Measurements from ENCODE around the gene RPL35.
"Not testable (repeated sequence)": the region's sequence is repeated elsewhere in the genome, so short reads cannot be mapped to it uniquely, and the experiment has no call there.

RPL35 gene

DNA sequence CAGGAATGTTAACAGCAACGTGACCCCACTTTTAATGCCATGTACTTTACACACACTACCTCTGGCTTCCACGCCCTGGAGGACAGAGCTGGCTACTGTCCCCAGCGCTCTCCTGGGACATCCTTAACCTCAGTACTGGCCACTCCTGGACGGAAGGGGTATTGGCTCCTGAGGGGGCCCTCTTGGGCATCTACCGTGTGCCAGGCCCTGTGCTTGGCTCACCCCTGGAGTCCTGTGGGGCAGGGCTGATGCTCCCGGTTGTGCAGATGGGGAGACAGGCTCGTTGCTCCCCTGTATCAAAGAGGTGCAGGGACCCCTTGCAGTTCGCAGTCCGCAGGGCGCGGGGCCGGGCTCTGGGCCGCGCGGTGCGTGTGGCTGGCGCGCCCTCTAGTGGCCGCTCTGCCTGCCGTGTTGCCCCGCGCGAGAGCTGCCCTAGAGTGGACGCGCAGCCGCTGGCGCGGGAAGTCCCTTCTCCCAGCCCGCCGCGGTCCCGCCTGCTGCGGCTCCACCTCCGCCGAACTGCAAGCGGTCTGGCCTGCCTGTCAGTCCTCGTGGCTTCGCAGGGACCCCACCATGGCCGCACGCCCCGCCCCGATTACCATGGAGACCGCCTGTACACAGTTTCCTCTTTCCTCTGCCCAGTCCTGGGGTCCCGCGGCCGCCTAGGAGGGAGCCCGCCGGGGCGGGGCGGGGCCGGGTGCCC, 8.8 kb downstream of the RPL35 start, which contains the start of gene WDR38:
Gene WDR38 (plus strand): TSS at position 632 of the 703 bp plus-strand sequence. CDS start 72 bp downstream, outside the sequence.
- DNase-seq (ENCODE audit: insufficient read length, low spot score) (peak; percentile 99), FAIRE-seq (no peak)
- TF ChIP-seq POLR2A (IDR thresholded peaks at IDR 0.05; ENCODE audit: low read depth, low read length), result peak; percentile 16; the same call in 1 of the 2 replicates

GRCh38 chr9:124852121-124852828, 9.5 kb downstream of the RPL35 start:
- FAIRE-seq, result no peak
- DNase-seq (ENCODE audit: insufficient read length, low spot score), result no peak
- TF ChIP-seq POLR2A (IDR thresholded peaks at IDR 0.05; ENCODE audit: low read depth, low read length), result no peak

DNA sequence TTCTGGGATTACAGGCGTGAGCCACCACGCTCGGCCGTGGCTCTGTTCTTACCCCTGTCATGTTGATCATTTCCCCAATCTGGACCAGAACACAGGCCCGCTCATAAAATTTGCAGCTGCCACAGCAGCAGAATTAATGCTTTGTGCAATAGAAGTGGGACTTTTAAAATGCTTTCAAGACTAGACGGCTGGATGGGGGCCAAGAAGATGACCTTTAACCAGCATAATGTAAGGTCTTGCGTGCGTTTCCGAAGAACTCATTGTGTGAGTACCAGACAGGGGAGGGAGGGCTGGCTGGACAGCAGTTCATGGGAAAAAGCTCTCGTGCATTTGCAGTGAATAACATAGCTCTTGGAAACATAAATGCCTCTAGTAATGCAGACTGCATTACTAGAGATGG, 12.0 kb downstream of the RPL35 start:
- no peak for FAIRE-seq
- no peak for DNase-seq (ENCODE audit: insufficient read length, low spot score)
- no peak for TF ChIP-seq POLR2A (IDR thresholded peaks at IDR 0.05; ENCODE audit: low read depth, low read length)

GRCh38 chr9:124846969-124847368, 14.8 kb downstream of the RPL35 start:
- FAIRE-seq, result no peak
- TF ChIP-seq POLR2A (IDR thresholded peaks at IDR 0.05; ENCODE audit: low read depth, low read length), result no peak
- no peak for DNase-seq (ENCODE audit: insufficient read length, low spot score)

DNA sequence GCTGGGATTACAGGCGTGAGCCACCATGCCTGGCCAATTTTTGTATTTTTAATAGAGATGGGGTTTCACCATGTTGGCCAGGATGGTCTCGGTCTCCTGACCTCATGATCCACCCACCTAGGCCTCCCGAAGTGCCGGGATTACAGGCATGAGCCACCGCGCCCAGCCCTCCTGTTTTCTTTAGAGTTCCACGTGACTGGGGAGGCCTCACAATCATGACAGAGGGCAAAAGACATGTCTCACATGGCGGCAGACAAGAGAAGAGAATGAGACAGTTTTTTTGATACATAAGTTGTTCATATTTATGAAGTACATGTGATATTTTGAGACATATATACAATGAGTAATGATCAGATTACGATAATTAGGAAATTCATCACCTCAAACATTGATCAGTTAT, 15.3 kb downstream of the RPL35 start:
- not testable (repeated sequence) for DNase-seq (ENCODE audit: insufficient read length, low spot score); FAIRE-seq

- FAIRE-seq, result no peak
- no peak for TF ChIP-seq POLR2A (IDR thresholded peaks at IDR 0.05; ENCODE audit: low read depth, low read length)
- no peak for DNase-seq (ENCODE audit: insufficient read length, low spot score)
These were observed 17.5 kb downstream of the RPL35 start for GRCh38 chr9:124844291-124844690.

GRCh38 chr9:124843456-124844034, 18.2 kb downstream of the RPL35 start:
- TF ChIP-seq POLR2A (IDR thresholded peaks at IDR 0.05; ENCODE audit: low read depth, low read length), result no peak
- DNase-seq (ENCODE audit: insufficient read length, low spot score), result no peak
- no peak for FAIRE-seq

GRCh38 chr9:124841075-124841821, 20.5 kb downstream of the RPL35 start:
- no peak for FAIRE-seq
- DNase-seq (ENCODE audit: insufficient read length, low spot score), result no peak
- no peak for TF ChIP-seq POLR2A (IDR thresholded peaks at IDR 0.05; ENCODE audit: low read depth, low read length)

DNA sequence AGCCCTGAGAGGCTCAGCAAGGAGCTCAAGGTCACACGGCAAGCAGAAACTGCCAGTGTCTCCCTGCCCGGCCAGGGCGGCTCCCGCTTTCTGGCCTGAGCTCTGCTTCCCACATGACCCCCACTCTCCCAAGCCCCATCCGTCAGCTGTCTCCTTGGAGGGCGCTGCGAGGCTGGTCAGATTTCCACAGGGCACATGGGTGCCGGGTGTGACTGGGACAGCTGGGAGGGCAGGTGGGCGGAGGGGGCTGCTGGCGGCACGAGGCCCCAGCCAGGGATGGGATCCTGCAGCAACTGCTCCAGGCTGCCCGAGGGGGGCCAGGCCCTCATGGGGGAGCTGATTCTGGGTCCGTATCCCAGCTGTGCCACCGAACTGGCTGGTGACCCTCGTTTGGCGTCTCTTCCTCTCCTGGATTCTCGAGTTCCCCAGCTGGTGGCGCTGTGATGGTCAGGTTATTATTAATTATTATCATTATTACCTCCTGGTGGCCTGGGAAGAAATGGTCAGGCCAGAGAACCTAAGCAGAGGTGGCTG, 21.4 kb downstream of the RPL35 start:
- TF ChIP-seq POLR2A (IDR thresholded peaks at IDR 0.05; ENCODE audit: low read depth, low read length), result no peak
- DNase-seq (ENCODE audit: insufficient read length, low spot score) (no peak), FAIRE-seq (no peak)

DNA sequence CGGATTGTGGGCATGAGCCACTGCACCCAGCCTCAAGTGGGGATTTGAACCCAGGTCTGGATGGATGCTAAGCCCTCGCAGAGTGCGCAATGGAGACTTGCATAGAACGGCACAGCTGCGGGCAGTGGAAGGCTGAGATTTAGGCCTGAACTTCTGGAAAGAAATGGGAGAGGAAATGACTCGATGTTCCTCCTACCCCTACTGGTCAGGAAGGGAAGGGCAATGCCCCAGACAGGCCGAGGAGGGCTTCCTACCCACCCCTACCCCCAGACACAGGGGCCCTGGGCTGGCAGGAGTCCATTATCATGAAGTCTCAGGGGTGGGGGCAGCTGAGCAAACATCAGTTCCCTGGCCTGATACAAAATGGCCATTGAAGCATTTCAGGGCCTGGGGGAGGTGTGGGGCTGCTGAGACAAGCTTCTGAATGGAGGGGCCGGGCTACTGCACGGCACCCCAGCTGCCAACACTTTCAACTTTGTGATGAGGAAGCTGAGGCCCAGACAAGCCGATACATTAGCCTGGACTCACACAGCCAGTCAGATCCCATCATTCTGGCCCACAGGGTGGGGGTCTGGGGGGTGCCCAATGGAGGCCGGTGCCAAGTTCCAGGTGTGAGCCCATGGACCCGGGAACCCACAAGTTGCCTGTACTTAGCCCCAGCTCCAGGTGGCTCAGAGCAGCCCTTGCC, 22.0 kb downstream of the RPL35 start:
- no peak for TF ChIP-seq POLR2A (IDR thresholded peaks at IDR 0.05; ENCODE audit: low read depth, low read length)
- FAIRE-seq, result no peak
- peak; percentile 88 for DNase-seq (ENCODE audit: insufficient read length, low spot score)

DNA sequence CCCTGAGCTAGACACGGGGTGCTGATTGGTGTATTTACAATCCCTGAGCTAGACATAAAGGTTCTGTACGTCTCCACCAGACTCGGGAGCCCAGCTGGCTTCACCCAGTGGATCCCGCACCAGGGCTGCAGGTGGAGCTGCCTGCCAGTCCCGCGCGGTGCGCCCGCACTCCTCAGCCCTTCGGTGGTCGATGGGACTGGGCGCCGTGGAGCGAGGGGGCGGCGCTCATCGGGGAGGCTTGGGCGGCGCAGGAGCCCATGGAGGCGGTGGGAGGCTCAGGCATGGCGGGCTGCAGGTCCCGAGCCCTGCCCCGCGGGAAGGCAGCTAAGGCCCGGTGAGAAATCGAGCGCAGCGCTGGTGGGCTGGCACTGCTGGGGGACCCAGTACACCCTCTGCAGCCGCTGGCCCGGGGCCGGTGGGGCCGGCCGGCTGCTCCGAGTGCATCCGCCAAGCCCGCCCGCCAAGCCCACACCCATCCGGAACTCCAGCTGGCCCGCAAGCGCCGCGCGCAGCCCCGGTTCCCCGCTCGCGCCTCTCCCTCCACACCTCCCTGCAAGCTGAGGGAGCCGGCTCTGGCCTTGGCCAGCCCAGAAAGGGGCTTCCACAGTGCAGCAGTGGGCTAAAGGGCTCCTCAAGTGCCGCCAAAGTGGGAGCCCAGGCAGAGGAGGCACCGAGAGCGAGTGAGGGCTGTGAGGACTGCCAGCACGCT, 23.0 kb downstream of the RPL35 start:
- not testable (repeated sequence) for DNase-seq (ENCODE audit: insufficient read length, low spot score); FAIRE-seq

GRCh38 chr9:124838132-124838531, 23.6 kb downstream of the RPL35 start:
- not testable (repeated sequence) for DNase-seq (ENCODE audit: insufficient read length, low spot score); FAIRE-seq

- FAIRE-seq, result no peak
- DNase-seq (ENCODE audit: insufficient read length, low spot score), result peak; percentile 95
- no peak for TF ChIP-seq POLR2A (IDR thresholded peaks at IDR 0.05; ENCODE audit: low read depth, low read length)
These were observed 26.7 kb downstream of the RPL35 start for GRCh38 chr9:124835026-124835557.
